Colonic mucosa (tissue), 4 donors: ENCODE results near the gene PLB1. TPM values are rescaled to one million over a fixed set of nuclear protein-coding genes. Genes with fewer than 3 reads are reported as not detected.

ENCODE experiments used
- DNase-seq: peaks from one replicate; pipeline ENCODE4 v3.0.0-alpha.2; 2020
- H3K27ac ChIP-seq: fragments of 200-600 bp; one replicate; pipeline ENCODE4 v1.8.0; 2021
- H3K27me3 ChIP-seq: fragments of 200-600 bp; one replicate; pipeline ENCODE4 v1.8.0; 2021
- H3K36me3 ChIP-seq: fragments of 200-600 bp; one replicate; pipeline ENCODE4 v1.8.0; 2021
- H3K4me1 ChIP-seq: fragments of 200-600 bp; one replicate; pipeline ENCODE4 v1.8.0; 2021; ENCODE audit warnings: mild to moderate bottlenecking
- H3K4me3 ChIP-seq: fragments of 200-600 bp; one replicate; pipeline ENCODE4 v1.8.0; 2021
- H3K9ac ChIP-seq, 2 donors: one replicate each; pipeline ENCODE4 v1.7.0; 2013; ENCODE audit warnings: control low read depth in 2 of 2, low read depth in 2 of 2, low read length in 2 of 2
- H3K9me3 ChIP-seq: fragments of 200-600 bp; one replicate; pipeline ENCODE4 v1.8.0; 2021
- intact Hi-C: fragments of 100-400 bp; cut with DNase I; formaldehyde crosslinking; loops from one replicate; pipeline ENCODE4 v1.14.1; 2022
- total RNA-seq, 2 donors: library from RNA; stranded (reverse); fragmentation: NEBNext Ultra II Directional in 1 of 2; extraction: Animal tissue kit (Norgen Biotek cat#: 25700) in 1 of 2; gene quantifications; one replicate each; pipeline ENCODE4 v1.2.1, GENCODE V29; 2021
- TF ChIP-seq, protein P1 (sequence below): fragments of 200-600 bp; IDR thresholded peaks from one replicate; pipeline ENCODE4 v1.8.0; 2022; ENCODE audit warnings: antibody characterized with exemption, mild to moderate bottlenecking
- donor health status: healthy.
- donor health status: DM: no; HTN: no; CAD: no.
- donor health status: DM: no; HTN: no; CAD: no.

PLB1 gene
- total RNA-seq, 2 donors from 2014 or later, result 1.3 to 3.0 TPM

DNA sequence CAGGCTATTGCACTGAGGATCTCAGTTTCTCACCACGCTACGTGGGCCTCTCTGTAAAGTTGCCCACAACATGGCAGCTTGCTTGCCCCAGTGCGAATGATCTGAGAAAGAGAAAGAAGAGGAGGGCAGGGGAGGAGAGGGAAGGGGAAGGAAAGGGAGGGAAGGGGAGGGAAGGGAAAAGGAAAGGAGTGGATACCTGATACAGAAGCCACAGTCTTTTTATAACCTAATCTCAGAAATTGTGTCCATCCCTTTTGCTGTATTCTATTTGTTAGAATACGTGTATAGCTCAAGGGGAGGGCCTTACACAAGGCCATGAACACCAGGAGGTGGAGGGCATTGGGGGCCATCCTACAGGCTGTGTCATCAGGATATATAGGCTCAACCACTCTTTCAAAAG lies 177.5 kb downstream of the PLB1 start:
- Histone ChIP-seq H3K9me3 (no peaks in the 10 kb centered on the region), H3K4me3 (no peak overlapping the region), H3K27me3 (no peaks in the 10 kb centered on the region), H3K36me3 (no peaks in the 10 kb centered on the region), H3K27ac (no peak overlapping the region), H3K9ac (no peak overlapping the region), H3K4me1 (no peaks in the 10 kb centered on the region)
- TF ChIP-seq, protein P1, sequence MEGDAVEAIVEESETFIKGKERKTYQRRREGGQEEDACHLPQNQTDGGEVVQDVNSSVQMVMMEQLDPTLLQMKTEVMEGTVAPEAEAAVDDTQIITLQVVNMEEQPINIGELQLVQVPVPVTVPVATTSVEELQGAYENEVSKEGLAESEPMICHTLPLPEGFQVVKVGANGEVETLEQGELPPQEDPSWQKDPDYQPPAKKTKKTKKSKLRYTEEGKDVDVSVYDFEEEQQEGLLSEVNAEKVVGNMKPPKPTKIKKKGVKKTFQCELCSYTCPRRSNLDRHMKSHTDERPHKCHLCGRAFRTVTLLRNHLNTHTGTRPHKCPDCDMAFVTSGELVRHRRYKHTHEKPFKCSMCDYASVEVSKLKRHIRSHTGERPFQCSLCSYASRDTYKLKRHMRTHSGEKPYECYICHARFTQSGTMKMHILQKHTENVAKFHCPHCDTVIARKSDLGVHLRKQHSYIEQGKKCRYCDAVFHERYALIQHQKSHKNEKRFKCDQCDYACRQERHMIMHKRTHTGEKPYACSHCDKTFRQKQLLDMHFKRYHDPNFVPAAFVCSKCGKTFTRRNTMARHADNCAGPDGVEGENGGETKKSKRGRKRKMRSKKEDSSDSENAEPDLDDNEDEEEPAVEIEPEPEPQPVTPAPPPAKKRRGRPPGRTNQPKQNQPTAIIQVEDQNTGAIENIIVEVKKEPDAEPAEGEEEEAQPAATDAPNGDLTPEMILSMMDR, result no peak
- no peak for DNase-seq
- intact Hi-C loops, result no loop called here

DNA sequence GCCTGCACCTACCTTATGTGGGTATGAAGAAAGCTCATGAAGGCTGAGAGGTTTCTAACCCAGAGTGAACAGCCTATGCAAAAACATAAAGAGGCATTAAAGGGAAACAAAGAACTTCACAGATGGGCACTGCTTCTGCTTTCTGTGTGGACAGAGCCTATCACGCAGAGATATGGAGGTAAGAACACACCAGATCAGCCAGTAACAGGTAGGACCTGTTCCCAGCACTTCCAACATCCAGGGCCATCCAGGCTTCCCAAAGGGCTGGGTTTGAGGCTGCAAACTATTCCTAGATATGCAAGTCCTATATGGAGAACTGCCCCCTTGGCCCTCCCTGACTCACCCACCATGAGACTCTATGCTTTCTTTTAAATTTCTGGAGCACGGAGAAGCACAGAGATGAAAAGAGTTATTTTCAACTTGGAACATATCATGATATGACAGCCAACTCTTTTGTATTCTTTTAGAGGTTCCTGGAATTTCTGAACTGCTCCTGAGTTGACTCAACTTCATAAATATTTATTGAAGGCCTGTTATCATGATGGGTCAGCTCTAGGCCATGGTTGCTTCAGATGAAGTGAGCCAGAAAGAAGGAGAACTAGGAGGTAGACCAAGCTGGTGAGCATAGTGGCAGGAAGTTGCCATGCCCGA lies 178.3 kb downstream of the PLB1 start:
- Histone ChIP-seq H3K27me3 (no peaks in the 10 kb centered on the region), H3K4me1 (no peaks in the 10 kb centered on the region), H3K9me3 (no peaks in the 10 kb centered on the region), H3K36me3 (no peaks in the 10 kb centered on the region), H3K9ac (no peak overlapping the region), H3K4me3 (no peak overlapping the region), H3K27ac (no peak overlapping the region)
- no peak for DNase-seq
- TF ChIP-seq, protein P1, result no peak
- intact Hi-C loops, result no loop called here

- H3K27ac ChIP-seq, result no peak overlapping the region
- H3K4me3 ChIP-seq, result no peak overlapping the region
- H3K36me3 ChIP-seq, result no peaks in the 10 kb centered on the region
- H3K27me3 ChIP-seq, result no peaks in the 10 kb centered on the region
- intact Hi-C loops, result no loop called here
- H3K9me3 ChIP-seq, result no peaks in the 10 kb centered on the region
- DNase-seq, result no peak
- no peaks in the 10 kb centered on the region for H3K4me1 ChIP-seq
- TF ChIP-seq, protein P1, result no peak
- no peak overlapping the region for H3K9ac ChIP-seq
These were observed 178.8 kb downstream of the PLB1 start for GRCh38 chr2:28674713-28675068.

- intact Hi-C loops, result no loop called here
- DNase-seq, result no peak
These were observed 180.4 kb downstream of the PLB1 start for GRCh38 chr2:28676152-28676835.

GRCh38 chr2:28678175-28678855 lies 182.5 kb downstream of the PLB1 start:
- TF ChIP-seq, protein P1, result no peak
- intact Hi-C loops, result no loop called here
- Histone ChIP-seq H3K27me3 (no peaks in the 10 kb centered on the region), H3K4me1 (no peaks in the 10 kb centered on the region), H3K4me3 (no peak overlapping the region), H3K9me3 (no peaks in the 10 kb centered on the region), H3K9ac (no peak overlapping the region), H3K36me3 (no peaks in the 10 kb centered on the region), H3K27ac (no peak overlapping the region)
- DNase-seq, result no peak

More at GRCh38 chr2:28676152-28676835, 180.4 kb downstream of the PLB1 start:
- H3K4me3 ChIP-seq, result no peak overlapping the region
- H3K4me1 ChIP-seq, result no peaks in the 10 kb centered on the region
- TF ChIP-seq, protein P1, result no peak
- no peaks in the 10 kb centered on the region for H3K36me3 ChIP-seq
- H3K27me3 ChIP-seq, result no peaks in the 10 kb centered on the region
- no peaks in the 10 kb centered on the region for H3K9me3 ChIP-seq
- H3K27ac ChIP-seq, result no peak overlapping the region
- no peak overlapping the region for H3K9ac ChIP-seq
